NCI-H345 treated with DMSO at 0.1 percent for 48 hours (cell line): ENCODE data around the gene TRIL.

Experiments used
- DNase-seq: peaks from one replicate; lab custom pipeline; 2025; ENCODE audit not compliant: unreplicated experiment; lab: John Stamatoyannopoulos, UW

Gene TRIL

DNA sequence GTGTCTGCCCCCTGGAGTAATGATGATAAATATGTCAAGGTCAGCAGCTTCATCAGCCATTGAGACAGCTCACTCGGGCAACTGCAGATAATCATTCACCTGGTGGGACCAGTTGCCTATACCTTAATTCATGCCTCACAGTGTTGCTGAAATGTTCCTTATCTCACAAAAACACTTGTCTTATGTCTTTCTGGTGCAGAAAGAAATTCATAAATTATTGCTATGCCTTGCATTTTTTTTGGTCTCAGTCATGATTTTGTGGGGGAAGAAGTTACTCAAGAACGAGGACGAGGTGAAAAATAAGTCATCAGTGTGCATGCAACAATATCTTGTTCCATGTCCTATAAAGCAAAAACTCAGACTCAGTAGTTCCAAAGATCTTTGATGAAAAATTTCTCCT is 16.0 kb downstream of the TRIL start:
- DNase-seq: no peak

DNA sequence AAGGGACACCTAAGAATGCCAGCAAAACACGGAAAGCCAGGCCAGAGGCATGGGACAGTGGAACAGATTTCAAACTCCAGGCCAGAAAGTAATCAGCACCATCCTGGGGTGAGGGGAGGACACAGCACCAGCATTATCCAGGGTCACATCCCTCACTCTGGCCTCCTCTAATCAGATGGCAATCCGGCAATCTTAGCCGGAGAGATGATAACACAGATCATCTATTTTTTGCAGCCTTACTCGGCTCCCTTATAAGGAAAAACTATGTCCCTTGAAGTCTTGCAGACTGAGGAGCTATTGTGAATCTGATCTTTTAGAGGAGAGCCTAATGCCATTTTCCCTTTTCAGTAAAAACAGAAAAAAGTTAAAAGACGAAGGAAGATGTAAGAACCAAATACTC is 16.5 kb downstream of the TRIL start:
- DNase-seq: no peak

DNA sequence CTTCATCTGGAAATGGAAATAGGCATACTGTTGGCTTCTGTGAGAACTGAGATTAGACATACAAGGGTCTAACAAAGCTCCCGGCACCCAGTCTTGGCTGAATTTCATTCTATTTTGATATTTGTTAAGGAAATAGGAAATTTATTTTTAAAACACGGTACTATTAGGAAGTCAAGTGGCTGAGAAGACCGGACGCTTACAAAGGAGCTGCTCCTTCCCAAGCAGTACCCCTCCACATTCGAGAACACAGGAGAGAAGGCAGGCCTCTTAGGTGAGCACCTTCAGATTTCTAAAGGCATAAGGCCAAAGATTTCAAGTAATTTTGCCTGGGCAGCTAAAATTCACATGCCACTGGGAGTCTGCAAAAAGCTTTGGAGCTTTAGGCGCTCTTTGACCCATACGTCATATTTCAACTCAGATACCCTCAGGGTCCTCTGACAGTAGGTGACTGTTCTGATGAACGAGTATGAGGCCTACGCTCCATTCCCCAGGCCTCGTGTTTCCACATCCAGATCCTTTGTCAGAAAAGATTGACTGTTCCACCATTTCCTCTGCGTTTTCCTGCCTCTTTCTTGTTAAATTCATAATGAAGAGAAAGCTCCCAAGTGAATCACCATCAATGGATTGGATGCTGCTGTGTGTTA is 17.3 kb downstream of the TRIL start:
- no peak for DNase-seq

DNA sequence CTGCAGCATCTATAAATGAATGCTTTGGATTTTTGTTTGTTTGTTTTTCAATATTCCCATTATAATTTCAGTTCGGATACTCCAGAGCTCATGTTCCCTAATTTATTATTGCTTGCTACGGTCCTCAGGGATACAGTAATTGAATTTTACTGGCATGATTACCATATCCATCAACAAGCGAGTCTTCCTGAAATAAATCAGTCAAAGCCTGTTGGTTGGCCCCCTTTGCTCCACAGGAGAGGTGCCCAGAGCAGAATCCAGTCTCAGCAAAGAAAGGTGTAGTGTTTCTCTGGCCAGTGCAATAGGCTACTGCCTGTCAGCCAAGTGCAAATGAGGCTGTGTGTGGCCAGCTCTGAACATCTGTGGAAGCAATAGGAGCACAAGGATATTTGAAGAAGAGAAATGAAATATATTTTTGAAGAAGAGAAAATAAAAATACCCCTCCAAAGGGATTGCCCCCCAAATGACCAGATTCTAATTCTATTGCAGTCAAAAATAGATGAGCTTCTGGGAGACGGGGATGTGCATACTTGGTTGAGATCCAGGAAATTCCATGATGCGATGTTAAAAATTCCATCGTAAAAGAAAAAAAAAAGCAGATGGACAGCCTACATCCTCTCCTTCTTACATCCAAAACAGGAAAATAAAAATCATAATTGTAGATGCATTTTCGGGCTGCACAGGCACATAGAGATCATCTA is 18.1 kb downstream of the TRIL start:
- DNase-seq: no peak

DNA sequence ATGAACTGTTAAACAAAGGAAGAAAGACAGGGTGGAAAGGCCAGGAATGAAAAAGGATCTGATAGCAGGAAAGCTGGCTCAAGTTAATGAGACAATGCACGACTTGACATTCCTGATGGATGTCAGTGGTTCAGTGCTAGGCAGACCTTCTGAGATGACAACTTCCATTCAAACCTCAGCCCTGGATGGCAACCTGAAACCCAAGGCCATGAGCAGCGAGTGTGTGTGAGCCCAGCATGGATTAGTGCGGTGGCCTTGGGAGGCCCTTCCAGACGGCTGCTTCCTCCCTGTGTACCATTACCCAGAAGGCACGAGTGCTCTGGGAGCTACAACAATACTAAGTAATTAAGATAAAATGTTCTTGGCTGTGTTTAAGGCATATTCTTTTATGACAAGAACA is 18.8 kb downstream of the TRIL start:
- no peak for DNase-seq

DNA sequence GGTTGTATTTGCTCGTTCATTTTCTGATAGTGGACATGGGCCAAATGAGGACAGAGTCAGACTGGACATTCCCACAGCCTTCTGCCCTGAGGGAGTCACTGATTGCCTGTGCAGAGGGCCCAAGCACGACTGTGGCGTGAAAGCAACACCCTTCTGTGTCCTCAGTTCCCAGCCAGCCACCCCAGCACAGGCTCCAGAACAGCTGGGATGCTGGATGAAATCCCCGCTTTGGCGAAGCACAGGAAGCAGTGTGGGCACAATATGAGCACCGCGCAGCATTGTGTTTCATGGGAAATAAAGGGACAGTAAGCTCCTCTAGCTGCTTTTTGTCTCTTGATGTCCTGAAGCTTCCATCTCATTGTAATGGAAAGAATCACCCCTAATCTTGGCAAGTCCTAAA is 20.5 kb downstream of the TRIL start:
- DNase-seq: no peak

DNA sequence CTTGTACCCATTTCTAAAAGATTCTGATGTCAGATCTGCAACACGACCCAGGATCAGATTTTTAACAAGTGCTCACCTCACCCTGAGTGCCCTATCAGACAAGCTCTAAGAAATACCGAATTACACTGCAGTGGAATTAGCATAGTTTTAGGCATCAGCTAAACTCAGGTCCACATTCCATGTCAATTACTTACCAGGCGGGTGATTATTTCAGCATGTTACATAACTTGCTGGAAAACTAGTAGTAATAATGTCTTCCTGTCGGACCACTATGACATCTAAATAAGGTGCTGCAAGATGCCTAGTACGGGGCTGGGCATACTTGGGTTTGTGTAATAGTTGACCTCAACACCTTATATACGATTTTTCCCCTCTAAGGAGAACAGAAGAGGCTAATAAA is 21.0 kb downstream of the TRIL start:
- no peak for DNase-seq

- no peak for DNase-seq
Measured at GRCh38 chr7:28933846-28934320, 24.2 kb downstream of the TRIL start.

DNA sequence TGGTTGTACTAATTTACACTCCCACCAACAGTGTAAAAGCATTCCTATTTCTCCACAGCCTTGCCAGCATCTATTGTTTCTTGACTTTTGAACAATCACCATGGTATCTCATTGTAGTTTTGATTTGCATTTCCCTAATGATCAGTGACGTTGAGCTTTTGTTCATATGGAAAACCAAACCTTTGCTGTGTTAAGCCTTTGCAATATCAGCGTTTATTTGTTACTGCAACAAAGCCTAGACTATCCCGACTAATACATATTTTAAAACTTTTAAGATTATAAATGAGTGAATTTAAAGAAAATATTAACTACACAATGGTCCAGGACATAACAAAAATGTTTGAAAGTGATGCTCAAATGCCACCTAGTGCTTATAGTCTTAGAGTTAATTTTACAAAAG is 26.6 kb downstream of the TRIL start:
- no peak for DNase-seq

- DNase-seq: peak; percentile 79
Measured at GRCh38 chr7:28926871-28927597, 31.1 kb downstream of the TRIL start.

DNA sequence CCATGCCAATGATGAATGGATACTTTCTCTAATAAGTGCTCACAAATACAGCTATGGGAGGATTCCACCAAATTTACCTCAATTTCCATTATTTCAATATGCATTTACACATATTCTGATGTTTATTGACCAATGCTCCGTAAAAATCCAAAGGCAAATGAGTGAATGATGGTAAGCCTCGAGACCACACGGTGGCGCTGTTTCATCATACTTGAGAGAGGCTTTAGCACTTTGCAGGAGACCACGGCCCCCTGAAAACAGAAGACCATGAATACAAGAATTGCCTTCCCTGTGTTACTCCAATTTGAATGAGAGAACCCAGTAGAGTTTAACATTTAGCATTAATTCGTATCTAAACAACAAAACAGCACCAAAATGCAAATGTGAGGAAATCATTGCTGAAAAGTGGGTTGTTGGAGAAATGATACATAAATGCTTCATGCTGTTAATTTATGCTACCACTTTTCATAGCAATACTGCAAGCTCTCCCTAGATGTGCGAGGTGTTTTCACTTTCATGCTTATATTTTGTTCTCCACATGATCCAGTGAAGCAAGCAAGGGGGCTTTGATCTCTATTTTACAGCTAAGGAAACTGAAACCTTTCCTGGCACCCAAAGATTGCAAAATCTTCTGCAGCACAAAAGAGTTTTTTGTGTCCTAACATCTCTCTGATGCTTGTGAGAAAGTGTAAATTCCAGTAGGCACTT is 35.4 kb downstream of the TRIL start:
- DNase-seq: peak; percentile 66

DNA sequence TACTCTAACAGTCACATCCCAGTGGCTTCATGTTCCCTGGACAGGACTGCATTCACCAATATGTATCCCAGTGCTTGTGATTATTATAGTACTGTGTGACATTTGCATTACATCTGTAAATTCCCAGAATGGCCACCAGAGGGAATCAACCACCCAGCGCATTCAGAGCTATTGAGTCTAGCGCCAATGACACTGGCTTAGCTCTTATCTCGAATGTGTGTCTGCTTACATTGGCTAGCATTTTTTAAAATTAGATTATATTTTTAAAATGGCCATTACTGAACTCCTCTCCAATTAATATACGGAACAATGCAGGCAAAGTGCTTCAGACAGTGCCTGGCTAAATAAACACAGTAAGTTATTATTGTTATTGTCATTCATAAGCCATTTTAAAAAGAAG is 36.3 kb downstream of the TRIL start:
- DNase-seq: peak; percentile 73

GRCh38 chr7:28920424-28920823 is 37.7 kb downstream of the TRIL start:
- no peak for DNase-seq

GRCh38 chr7:28919510-28919909 is 38.6 kb downstream of the TRIL start:
- DNase-seq: no peak

DNA sequence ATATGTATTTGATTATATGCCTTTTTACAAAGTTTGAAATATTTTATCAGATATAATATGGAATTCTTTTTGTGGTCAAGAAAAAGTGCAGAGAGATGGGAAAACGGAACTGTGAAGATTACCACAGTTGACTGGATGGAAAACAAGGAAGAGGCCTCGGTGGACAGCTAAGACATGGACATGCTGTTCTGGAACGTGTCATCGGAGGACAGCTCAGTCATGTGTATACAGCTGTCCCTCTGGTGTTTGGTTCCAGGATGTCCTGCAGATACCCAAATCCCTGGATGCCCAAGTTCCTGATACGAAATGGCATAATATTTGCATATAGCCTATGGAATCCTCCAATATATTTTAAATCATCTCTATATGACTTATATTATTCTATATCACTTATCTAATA is 49.4 kb downstream of the TRIL start:
- no peak for DNase-seq

DNA sequence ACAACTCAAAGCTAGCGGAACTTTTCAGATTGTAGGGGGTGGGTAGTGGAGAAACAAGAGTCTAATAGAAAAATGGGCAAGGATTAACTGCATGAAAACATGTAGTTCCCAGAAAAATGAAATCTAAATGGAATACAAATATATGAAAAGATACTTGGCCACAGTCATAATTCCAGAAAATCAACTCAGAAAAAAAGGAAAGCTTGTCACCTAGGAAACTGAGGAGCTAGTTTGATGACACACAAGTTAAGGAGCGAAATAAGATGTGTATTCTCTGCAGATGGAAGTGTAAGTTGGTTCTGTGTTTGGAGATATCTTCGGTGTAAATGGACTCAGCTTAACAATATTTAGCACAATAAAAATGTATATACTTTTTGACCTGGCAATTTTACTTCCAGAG is 52.7 kb downstream of the TRIL start:
- DNase-seq: no peak

DNA sequence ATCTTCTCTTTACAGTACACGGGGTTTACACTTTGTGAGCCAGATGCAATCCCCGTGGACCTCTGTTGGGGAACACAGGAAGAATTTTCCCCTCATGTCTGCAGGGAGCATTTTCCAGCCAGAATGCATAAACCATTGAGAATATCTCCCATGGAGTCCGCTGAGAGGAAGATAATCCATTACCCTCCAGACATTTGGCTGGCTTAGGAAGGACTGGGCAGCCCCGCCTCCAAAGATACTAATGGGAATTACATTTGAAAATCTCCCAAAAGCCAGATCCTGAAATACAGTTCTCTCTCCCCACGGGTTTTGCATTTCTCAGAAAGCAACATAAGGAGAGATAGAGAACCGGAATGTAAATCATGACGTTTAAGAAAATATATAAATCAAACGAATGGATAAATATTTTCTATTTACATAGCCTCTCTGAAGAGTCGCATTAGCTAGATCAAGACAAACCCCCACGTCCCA is 53.5 kb downstream of the TRIL start:
- DNase-seq: no peak

- no peak for DNase-seq
Measured at GRCh38 chr7:28903730-28904577, 54.2 kb downstream of the TRIL start.
